HEK293 (cell line): ENCODE data around the gene CLIP1.

Experiments used
- CTCF ChIA-PET: fragments of 350-600 bp; formaldehyde crosslinking; extraction: SDS; loops from one replicate; lab custom pipeline; 2021; ENCODE audit warnings: antibody characterized with exemption; lab: Yijun Ruan, JAX
- POLR2A ChIA-PET: fragments of 300-600 bp; formaldehyde crosslinking; extraction: SDS; loops from one replicate; lab custom pipeline; 2020; ENCODE audit warnings: antibody characterized with exemption, inconsistent platforms; lab: Yijun Ruan, JAX
- H3K27ac ChIP-seq: fragments of 200-500 bp; sonication (Bioruptor generic); 2 replicates; pipeline ENCODE4 v1.5.1; 2014; ENCODE audit warnings: low read depth, low read length, control low read depth, inconsistent platforms; ENCODE audit errors: extremely low read depth
- H3K36me3 ChIP-seq, 2 experiments: fragments of 200-500 bp in 1 of 2; sonication (Bioruptor generic) in 1 of 2; 1 replicate in 1 of 2; 2 replicates in 1 of 2; pipeline ENCODE4 v1.5.1; 2014 to 2017; ENCODE audit warnings: inconsistent platforms in 2 of 2, low read length in 2 of 2; ENCODE audit not compliant: control insufficient read depth in 2 of 2, insufficient read depth in 1 of 2
- H3K4me1 ChIP-seq: fragments of 200-500 bp; sonication (Bioruptor generic); 2 replicates; pipeline ENCODE4 v1.5.1; 2014; ENCODE audit warnings: mild to moderate bottlenecking, low read length, inconsistent platforms; ENCODE audit not compliant: control insufficient read depth, insufficient read depth
- H3K4me3 ChIP-seq: 2 replicates; pipeline ENCODE4 v1.5.1; 2011; ENCODE audit warnings: low read depth, mild to moderate bottlenecking, control low read depth, low read length, moderate library complexity
- H3K9me3 ChIP-seq: fragments of 200-500 bp; sonication (Bioruptor generic); 2 replicates; pipeline ENCODE4 v1.5.1; 2014; ENCODE audit warnings: low read depth, low read length, inconsistent platforms; ENCODE audit not compliant: control insufficient read depth, insufficient read depth
- GFI1B ChIP-seq: fragments of 450-650 bp; formaldehyde crosslinking; IDR thresholded peaks from 2 replicates; pipeline ENCODE4 v1.5.1; 2016; ENCODE audit warnings: missing biosample characterization, missing genetic modification characterization
- IKZF3 ChIP-seq: fragments of 450-650 bp; IDR thresholded peaks from 2 replicates; pipeline ENCODE4 v1.5.0; 2018; ENCODE audit warnings: missing biosample characterization, mild to moderate bottlenecking, missing genetic modification characterization, moderate library complexity
- KLF10 ChIP-seq: fragments of 450-650 bp; IDR thresholded peaks from 2 replicates; pipeline ENCODE4 v1.5.1; 2018; ENCODE audit warnings: missing biosample characterization, mild to moderate bottlenecking, missing genetic modification characterization
- KLF7 ChIP-seq: fragments of 450-650 bp; formaldehyde crosslinking; IDR thresholded peaks from 2 replicates; pipeline ENCODE4 v1.5.1; 2016; ENCODE audit warnings: missing biosample characterization, missing genetic modification characterization, borderline replicate concordance
- MYNN ChIP-seq: fragments of 450-650 bp; formaldehyde crosslinking; IDR thresholded peaks from 2 replicates; pipeline ENCODE4 v1.5.1; 2016; ENCODE audit warnings: missing biosample characterization, missing genetic modification characterization, borderline replicate concordance
- YY2 ChIP-seq: fragments of 450-650 bp; formaldehyde crosslinking; IDR thresholded peaks from 2 replicates; pipeline ENCODE4 v1.5.1; 2016; ENCODE audit warnings: missing biosample characterization, missing genetic modification characterization
- ZBTB20 ChIP-seq: fragments of 450-650 bp; formaldehyde crosslinking; IDR thresholded peaks from 2 replicates; pipeline ENCODE4 v1.5.1; 2016; ENCODE audit warnings: missing biosample characterization, missing genetic modification characterization
- ZEB2 ChIP-seq: fragments of 450-650 bp; formaldehyde crosslinking; IDR thresholded peaks from 2 replicates; pipeline ENCODE4 v1.5.1; 2016; ENCODE audit warnings: missing biosample characterization, missing genetic modification characterization
- ZFP37 ChIP-seq: fragments of 450-650 bp; formaldehyde crosslinking; IDR thresholded peaks from 2 replicates; pipeline ENCODE4 v1.5.1; 2016; ENCODE audit warnings: missing biosample characterization, missing genetic modification characterization
- ZNF140 ChIP-seq: fragments of 450-650 bp; formaldehyde crosslinking; IDR thresholded peaks from 2 replicates; pipeline ENCODE4 v1.5.1; 2016; ENCODE audit warnings: missing biosample characterization, missing genetic modification characterization
- ZNF16 ChIP-seq: fragments of 450-650 bp; formaldehyde crosslinking; IDR thresholded peaks from 2 replicates; pipeline ENCODE4 v1.5.1; 2016; ENCODE audit warnings: low read depth, missing biosample characterization, missing genetic modification characterization
- ZNF184 ChIP-seq: fragments of 450-650 bp; IDR thresholded peaks from 2 replicates; pipeline ENCODE4 v1.5.1; 2018; ENCODE audit warnings: missing biosample characterization, mild to moderate bottlenecking, missing genetic modification characterization
- ZNF302 ChIP-seq: fragments of 450-650 bp; formaldehyde crosslinking; IDR thresholded peaks from 2 replicates; pipeline ENCODE4 v1.5.1; 2016; ENCODE audit warnings: missing biosample characterization, missing genetic modification characterization, low read depth
- ZNF366 ChIP-seq: fragments of 450-650 bp; formaldehyde crosslinking; conservative IDR thresholded peaks from 2 replicates; pipeline ENCODE4 v1.5.1; 2016; ENCODE audit warnings: missing biosample characterization, missing genetic modification characterization
- ZNF398 ChIP-seq: fragments of 450-650 bp; formaldehyde crosslinking; IDR thresholded peaks from 2 replicates; pipeline ENCODE4 v1.5.1; 2017; ENCODE audit warnings: missing biosample characterization, missing genetic modification characterization
- ZNF423 ChIP-seq: fragments of 450-650 bp; formaldehyde crosslinking; IDR thresholded peaks from 2 replicates; pipeline ENCODE4 v1.5.1; 2016; ENCODE audit warnings: missing biosample characterization, missing genetic modification characterization
- ZNF521 ChIP-seq: fragments of 450-650 bp; formaldehyde crosslinking; IDR thresholded peaks from 2 replicates; pipeline ENCODE4 v1.5.1; 2017; ENCODE audit warnings: missing biosample characterization, mild to moderate bottlenecking, missing genetic modification characterization
- ZNF549 ChIP-seq: fragments of 450-650 bp; IDR thresholded peaks from 2 replicates; pipeline ENCODE4 v1.5.1; 2018; ENCODE audit warnings: missing biosample characterization, missing genetic modification characterization, mild to moderate bottlenecking, inconsistent platforms, moderate library complexity
- ZNF670 ChIP-seq: fragments of 450-650 bp; formaldehyde crosslinking; IDR thresholded peaks from 2 replicates; pipeline ENCODE4 v1.5.1; 2016; ENCODE audit warnings: missing biosample characterization, missing genetic modification characterization, low read depth
- ZNF830 ChIP-seq: fragments of 450-650 bp; IDR thresholded peaks from 2 replicates; pipeline ENCODE4 v1.5.0; 2018; ENCODE audit warnings: missing biosample characterization, missing genetic modification characterization, low read depth, mild to moderate bottlenecking, moderate library complexity
- TF ChIP-seq, protein P1 (sequence below): fragments of 450-650 bp; formaldehyde crosslinking; IDR thresholded peaks from 2 replicates; pipeline ENCODE4 v1.5.1; 2016; ENCODE audit warnings: missing biosample characterization, missing genetic modification characterization
- TF ChIP-seq, protein P2 (sequence below): fragments of 450-650 bp; formaldehyde crosslinking; conservative IDR thresholded peaks from 2 replicates; pipeline ENCODE4 v1.5.1; 2016; ENCODE audit warnings: low read depth, missing biosample characterization, missing genetic modification characterization
- TF ChIP-seq, protein P3 (sequence below): fragments of 450-650 bp; formaldehyde crosslinking; IDR thresholded peaks from 2 replicates; pipeline ENCODE4 v1.5.1; 2016; ENCODE audit warnings: missing biosample characterization, missing genetic modification characterization
- TF ChIP-seq, protein P4 (sequence below): fragments of 450-650 bp; formaldehyde crosslinking; IDR thresholded peaks from 2 replicates; pipeline ENCODE4 v1.5.1; 2016; ENCODE audit warnings: missing biosample characterization, missing genetic modification characterization

The CLIP1 gene

GRCh38 chr12:122406701-122407164 is 15.7 kb downstream of the CLIP1 start (continued):
- TF ChIP-seq ZNF366 (tag by site-specific recombination) (peak; percentile 53), ZBTB20 (tag by site-specific recombination) (peak; percentile 57), KLF10 (tag by site-specific recombination) (no peak), ZEB2 (tag by site-specific recombination) (peak; percentile 63)
- TF ChIP-seq, protein P1, sequence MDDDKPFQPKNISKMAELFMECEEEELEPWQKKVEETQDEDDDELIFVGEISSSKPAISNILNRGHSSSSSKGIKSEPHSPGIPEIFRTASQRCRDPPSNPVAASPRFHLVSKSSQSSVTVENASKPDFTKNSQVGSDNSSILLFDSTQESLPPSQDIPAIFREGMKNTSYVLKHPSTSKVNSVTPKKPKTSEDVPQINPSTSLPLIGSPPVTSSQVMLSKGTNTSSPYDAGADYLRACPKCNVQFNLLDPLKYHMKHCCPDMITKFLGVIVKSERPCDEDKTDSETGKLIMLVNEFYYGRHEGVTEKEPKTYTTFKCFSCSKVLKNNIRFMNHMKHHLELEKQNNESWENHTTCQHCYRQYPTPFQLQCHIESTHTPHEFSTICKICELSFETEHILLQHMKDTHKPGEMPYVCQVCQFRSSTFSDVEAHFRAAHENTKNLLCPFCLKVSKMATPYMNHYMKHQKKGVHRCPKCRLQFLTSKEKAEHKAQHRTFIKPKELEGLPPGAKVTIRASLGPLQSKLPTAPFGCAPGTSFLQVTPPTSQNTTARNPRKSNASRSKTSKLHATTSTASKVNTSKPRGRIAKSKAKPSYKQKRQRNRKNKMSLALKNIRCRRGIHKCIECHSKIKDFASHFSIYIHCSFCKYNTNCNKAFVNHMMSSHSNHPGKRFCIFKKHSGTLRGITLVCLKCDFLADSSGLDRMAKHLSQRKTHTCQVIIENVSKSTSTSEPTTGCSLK (tag by site-specific recombination): no peak
- TF ChIP-seq, all 188 proteins: peak for 12

DNA sequence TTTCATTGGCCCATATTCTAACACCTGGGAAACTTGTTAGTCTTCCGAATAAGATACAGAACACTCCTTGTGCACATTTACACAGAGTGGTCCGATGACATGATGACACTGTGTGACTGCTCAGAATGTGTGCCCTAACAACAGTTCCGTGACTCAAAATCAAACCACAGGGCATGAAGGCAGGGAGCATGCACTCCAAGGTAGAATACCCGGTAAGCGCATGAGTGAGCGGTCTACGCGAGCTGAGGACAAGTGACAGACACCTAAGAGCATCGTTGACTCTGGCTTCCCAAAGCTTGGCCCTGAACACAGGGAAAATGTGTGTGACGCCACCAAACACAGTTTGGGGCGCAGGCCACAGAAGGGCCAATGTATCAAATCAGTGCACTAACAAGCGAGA is 18.6 kb downstream of the CLIP1 start:
- CTCF ChIA-PET: interaction anchor here (0.6 to 8.8 kb wide), 2 partner anchors 67 kb away, joined by 3 to 156 read pairs; no protein-coding TSS in a partner anchor
- H3K27ac ChIP-seq: no peak overlapping the region
- no peaks in the 10 kb centered on the region for H3K9me3 ChIP-seq
- H3K4me3 ChIP-seq: no peak overlapping the region
- no peaks in the 10 kb centered on the region; a peak in 1 of 3 replicates for H3K36me3 ChIP-seq
- H3K4me1 ChIP-seq: peaks cover 12% of the 10 kb centered on the region
- POLR2A ChIA-PET: interaction anchor here (0.7 kb wide), 1 partner anchor 58 kb away, joined by 11 read pairs; no protein-coding TSS in a partner anchor
- TF ChIP-seq ZNF184 (tag by site-specific recombination): no peak
- TF ChIP-seq, protein P2, sequence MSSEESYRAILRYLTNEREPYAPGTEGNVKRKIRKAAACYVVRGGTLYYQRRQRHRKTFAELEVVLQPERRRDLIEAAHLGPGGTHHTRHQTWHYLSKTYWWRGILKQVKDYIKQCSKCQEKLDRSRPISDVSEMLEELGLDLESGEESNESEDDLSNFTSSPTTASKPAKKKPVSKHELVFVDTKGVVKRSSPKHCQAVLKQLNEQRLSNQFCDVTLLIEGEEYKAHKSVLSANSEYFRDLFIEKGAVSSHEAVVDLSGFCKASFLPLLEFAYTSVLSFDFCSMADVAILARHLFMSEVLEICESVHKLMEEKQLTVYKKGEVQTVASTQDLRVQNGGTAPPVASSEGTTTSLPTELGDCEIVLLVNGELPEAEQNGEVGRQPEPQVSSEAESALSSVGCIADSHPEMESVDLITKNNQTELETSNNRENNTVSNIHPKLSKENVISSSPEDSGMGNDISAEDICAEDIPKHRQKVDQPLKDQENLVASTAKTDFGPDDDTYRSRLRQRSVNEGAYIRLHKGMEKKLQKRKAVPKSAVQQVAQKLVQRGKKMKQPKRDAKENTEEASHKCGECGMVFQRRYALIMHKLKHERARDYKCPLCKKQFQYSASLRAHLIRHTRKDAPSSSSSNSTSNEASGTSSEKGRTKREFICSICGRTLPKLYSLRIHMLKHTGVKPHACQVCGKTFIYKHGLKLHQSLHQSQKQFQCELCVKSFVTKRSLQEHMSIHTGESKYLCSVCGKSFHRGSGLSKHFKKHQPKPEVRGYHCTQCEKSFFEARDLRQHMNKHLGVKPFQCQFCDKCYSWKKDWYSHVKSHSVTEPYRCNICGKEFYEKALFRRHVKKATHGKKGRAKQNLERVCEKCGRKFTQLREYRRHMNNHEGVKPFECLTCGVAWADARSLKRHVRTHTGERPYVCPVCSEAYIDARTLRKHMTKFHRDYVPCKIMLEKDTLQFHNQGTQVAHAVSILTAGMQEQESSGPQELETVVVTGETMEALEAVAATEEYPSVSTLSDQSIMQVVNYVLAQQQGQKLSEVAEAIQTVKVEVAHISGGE (tag by site-specific recombination): no peak
- no peak for TF ChIP-seq ZNF423
- TF ChIP-seq, protein P1 (tag by site-specific recombination): no peak
- TF ChIP-seq ZNF830 (tag by site-specific recombination): no peak
- TF ChIP-seq ZNF16 (tag by site-specific recombination): no peak
- TF ChIP-seq, protein P3, sequence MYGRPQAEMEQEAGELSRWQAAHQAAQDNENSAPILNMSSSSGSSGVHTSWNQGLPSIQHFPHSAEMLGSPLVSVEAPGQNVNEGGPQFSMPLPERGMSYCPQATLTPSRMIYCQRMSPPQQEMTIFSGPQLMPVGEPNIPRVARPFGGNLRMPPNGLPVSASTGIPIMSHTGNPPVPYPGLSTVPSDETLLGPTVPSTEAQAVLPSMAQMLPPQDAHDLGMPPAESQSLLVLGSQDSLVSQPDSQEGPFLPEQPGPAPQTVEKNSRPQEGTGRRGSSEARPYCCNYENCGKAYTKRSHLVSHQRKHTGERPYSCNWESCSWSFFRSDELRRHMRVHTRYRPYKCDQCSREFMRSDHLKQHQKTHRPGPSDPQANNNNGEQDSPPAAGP (tag by site-specific recombination): no peak
- no peak for TF ChIP-seq YY2 (tag by site-specific recombination)
- TF ChIP-seq ZNF398 (tag by site-specific recombination): no peak
- no peak for TF ChIP-seq MYNN (tag by site-specific recombination)
- TF ChIP-seq ZFP37: no peak
- no peak for TF ChIP-seq ZNF549
- no peak for TF ChIP-seq ZNF140 (tag by site-specific recombination)
- TF ChIP-seq, protein P4, sequence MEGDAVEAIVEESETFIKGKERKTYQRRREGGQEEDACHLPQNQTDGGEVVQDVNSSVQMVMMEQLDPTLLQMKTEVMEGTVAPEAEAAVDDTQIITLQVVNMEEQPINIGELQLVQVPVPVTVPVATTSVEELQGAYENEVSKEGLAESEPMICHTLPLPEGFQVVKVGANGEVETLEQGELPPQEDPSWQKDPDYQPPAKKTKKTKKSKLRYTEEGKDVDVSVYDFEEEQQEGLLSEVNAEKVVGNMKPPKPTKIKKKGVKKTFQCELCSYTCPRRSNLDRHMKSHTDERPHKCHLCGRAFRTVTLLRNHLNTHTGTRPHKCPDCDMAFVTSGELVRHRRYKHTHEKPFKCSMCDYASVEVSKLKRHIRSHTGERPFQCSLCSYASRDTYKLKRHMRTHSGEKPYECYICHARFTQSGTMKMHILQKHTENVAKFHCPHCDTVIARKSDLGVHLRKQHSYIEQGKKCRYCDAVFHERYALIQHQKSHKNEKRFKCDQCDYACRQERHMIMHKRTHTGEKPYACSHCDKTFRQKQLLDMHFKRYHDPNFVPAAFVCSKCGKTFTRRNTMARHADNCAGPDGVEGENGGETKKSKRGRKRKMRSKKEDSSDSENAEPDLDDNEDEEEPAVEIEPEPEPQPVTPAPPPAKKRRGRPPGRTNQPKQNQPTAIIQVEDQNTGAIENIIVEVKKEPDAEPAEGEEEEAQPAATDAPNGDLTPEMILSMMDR: no peak
- no peak for TF ChIP-seq KLF7 (tag by site-specific recombination)
- TF ChIP-seq ZNF302 (tag by site-specific recombination): no peak
- TF ChIP-seq ZNF670 (tag by site-specific recombination): no peak
- no peak for TF ChIP-seq GFI1B (tag by site-specific recombination)
- no peak for TF ChIP-seq ZNF521 (tag by site-specific recombination)
- TF ChIP-seq IKZF3: no peak
